ENCODE results near the gene RASA1.

GRCh38 chr5:87368601-87369000 lies 100.9 kb downstream of the RASA1 start:
- TF ChIP-seq, protein P1, sequence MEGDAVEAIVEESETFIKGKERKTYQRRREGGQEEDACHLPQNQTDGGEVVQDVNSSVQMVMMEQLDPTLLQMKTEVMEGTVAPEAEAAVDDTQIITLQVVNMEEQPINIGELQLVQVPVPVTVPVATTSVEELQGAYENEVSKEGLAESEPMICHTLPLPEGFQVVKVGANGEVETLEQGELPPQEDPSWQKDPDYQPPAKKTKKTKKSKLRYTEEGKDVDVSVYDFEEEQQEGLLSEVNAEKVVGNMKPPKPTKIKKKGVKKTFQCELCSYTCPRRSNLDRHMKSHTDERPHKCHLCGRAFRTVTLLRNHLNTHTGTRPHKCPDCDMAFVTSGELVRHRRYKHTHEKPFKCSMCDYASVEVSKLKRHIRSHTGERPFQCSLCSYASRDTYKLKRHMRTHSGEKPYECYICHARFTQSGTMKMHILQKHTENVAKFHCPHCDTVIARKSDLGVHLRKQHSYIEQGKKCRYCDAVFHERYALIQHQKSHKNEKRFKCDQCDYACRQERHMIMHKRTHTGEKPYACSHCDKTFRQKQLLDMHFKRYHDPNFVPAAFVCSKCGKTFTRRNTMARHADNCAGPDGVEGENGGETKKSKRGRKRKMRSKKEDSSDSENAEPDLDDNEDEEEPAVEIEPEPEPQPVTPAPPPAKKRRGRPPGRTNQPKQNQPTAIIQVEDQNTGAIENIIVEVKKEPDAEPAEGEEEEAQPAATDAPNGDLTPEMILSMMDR (IDR thresholded peaks at IDR 0.05 in 4 of 5, conservative IDR thresholded peaks at IDR 0.05 in 1 of 5) = no peak
- TF ChIP-seq POLR2A (IDR thresholded peaks at IDR 0.05) = no peak

All from gastrocnemius medialis (tissue), 4 donors.